HCT116 (cell line): ENCODE data around the gene NKX2-8. TPM values are rescaled to one million over a fixed set of nuclear protein-coding genes. Genes with fewer than 3 reads are reported as not detected.

ENCODE experiments used
- ATAC-seq: fragments of 200-7000 bp; cut with Tn5 transposase; 2 replicates; pipeline ENCODE4 v1.9.1; 2020; ENCODE audit warnings: mild to moderate bottlenecking, moderate library complexity
- BruUV-seq: library from RNA; stranded (reverse); fragments of 400-500 nt; replicated peaks from 2 replicates; lab custom pipeline; 2021; lab: Mats Ljungman, UMichigan
- CTCF ChIA-PET: fragments of 300-600 bp; sonication (Branson Sonifier 250); formaldehyde crosslinking; loops from one replicate; lab custom pipeline; 2021; ENCODE audit warnings: antibody characterized with exemption; lab: Charles Lee
- POLR2A ChIA-PET: fragments of 300-600, 350-600 bp; sonication (Branson Sonifier 250); formaldehyde crosslinking; loops from one replicate; lab custom pipeline; 2021; ENCODE audit warnings: antibody characterized with exemption; lab: Charles Lee
- RAD21 ChIA-PET, 2 experiments: fragments of 300-600 bp; sonication (Branson Sonifier 250); formaldehyde crosslinking; loops; one replicate each; lab custom pipeline; 2023; ENCODE audit warnings: low total read pairs in 2 of 2; ENCODE audit not compliant: uncharacterized antibody in 2 of 2, unreplicated experiment in 2 of 2, low non-redundant PET in 1 of 2; lab: Charles Lee
- DNase-seq: peaks from one replicate; pipeline ENCODE4 v3.0.0-alpha.2; 2010; ENCODE audit warnings: low read depth, low spot score
- H2AFZ ChIP-seq: fragments of 200-600 bp; shearing (Covaris generic), sonication (generic); 2 replicates; pipeline ENCODE4 v1.6.1; 2017; ENCODE audit warnings: low read depth, mixed run types, mixed read lengths, antibody characterized with exemption, low read length; ENCODE audit not compliant: poor library complexity, severe bottlenecking
- H3K27ac ChIP-seq: 2 replicates; pipeline ENCODE4 v1.5.1; 2012; ENCODE audit warnings: low read depth, low read length
- H3K27me3 ChIP-seq: fragments of 200-600 bp; sonication (generic); 2 replicates; pipeline ENCODE4 v1.6.1; 2016; ENCODE audit warnings: mixed run types, low read length, mixed read lengths; ENCODE audit not compliant: insufficient read depth
- H3K36me3 ChIP-seq, 2 experiments: fragments of 200-500 bp in 1 of 2; fragments of 200-600 bp in 1 of 2; sonication (Bioruptor generic) in 1 of 2; sonication (generic) in 1 of 2; 2 replicates each; pipeline versions ENCODE4 v1.5.1 to v1.6.1; 2014 to 2016; ENCODE audit warnings: low read length in 2 of 2, inconsistent platforms in 1 of 2, mixed read lengths in 1 of 2, mixed run types in 1 of 2; ENCODE audit not compliant: insufficient read depth in 2 of 2, control insufficient read depth in 1 of 2
- H3K4me1 ChIP-seq, 2 experiments: fragments of 200-600 bp in 1 of 2; sonication (generic) in 1 of 2; 2 replicates each; pipeline versions ENCODE4 v1.5.1 to v1.6.1; 2012 to 2017; ENCODE audit warnings: low read length in 2 of 2, inconsistent platforms in 1 of 2, mild to moderate bottlenecking in 1 of 2, mixed read lengths in 1 of 2, mixed run types in 1 of 2, moderate library complexity in 1 of 2; ENCODE audit not compliant: insufficient read depth in 2 of 2, control insufficient read depth in 1 of 2
- H3K4me2 ChIP-seq: fragments of 200-600 bp; sonication (generic); 2 replicates; pipeline ENCODE4 v1.6.1; 2017; ENCODE audit warnings: mixed run types, low read length, mixed read lengths
- H3K4me3 ChIP-seq, 2 experiments: fragments of 200-600 bp in 1 of 2; sonication (generic) in 1 of 2; replicated peaks in 1 of 2; 2 replicates each; pipeline ENCODE4 v1.5.1; 2011 to 2016; ENCODE audit warnings: low read length in 2 of 2, control low read depth in 1 of 2, low read depth in 1 of 2, mild to moderate bottlenecking in 1 of 2, mixed read lengths in 1 of 2, mixed run types in 1 of 2
- H3K79me2 ChIP-seq: fragments of 200-600 bp; sonication (generic); 2 replicates; pipeline ENCODE4 v1.6.1; 2017; ENCODE audit warnings: mild to moderate bottlenecking, mixed run types, low read length, moderate library complexity, mixed read lengths; ENCODE audit not compliant: insufficient read depth
- H3K9ac ChIP-seq: fragments of 200-600 bp; sonication (generic); 2 replicates; pipeline ENCODE4 v1.6.1; 2016; ENCODE audit warnings: low read length, mixed read lengths
- H3K9me2 ChIP-seq: fragments of 200-600 bp; sonication (generic), shearing (Covaris generic); 2 replicates; pipeline ENCODE4 v1.6.1; 2017; ENCODE audit warnings: mixed run types, mild to moderate bottlenecking, moderate library complexity; ENCODE audit not compliant: insufficient read depth
- H3K9me3 ChIP-seq, 2 experiments: fragments of 200-500 bp in 1 of 2; fragments of 200-600 bp in 1 of 2; sonication (Bioruptor generic) in 1 of 2; sonication (generic) in 1 of 2; 2 replicates each; pipeline ENCODE4 v1.6.1; 2014 to 2017; ENCODE audit warnings: low read length in 2 of 2, mixed read lengths in 2 of 2, inconsistent platforms in 1 of 2, low read depth in 1 of 2, mild to moderate bottlenecking in 1 of 2, mixed run types in 1 of 2, moderate library complexity in 1 of 2; ENCODE audit not compliant: control insufficient read depth in 1 of 2, insufficient read depth in 1 of 2
- H4K20me1 ChIP-seq: fragments of 200-600 bp; sonication (generic), shearing (Covaris generic); 2 replicates; pipeline ENCODE4 v1.6.1; 2017; ENCODE audit warnings: mixed run types, mild to moderate bottlenecking, moderate library complexity; ENCODE audit not compliant: insufficient read depth
- ATF3 ChIP-seq: IDR thresholded peaks from 2 replicates; pipeline ENCODE4 v1.6.1; 2012
- CBX3 ChIP-seq: IDR thresholded peaks from 2 replicates; pipeline ENCODE4 v1.6.1; 2012; ENCODE audit warnings: low read depth
- CEBPB ChIP-seq: IDR thresholded peaks from 2 replicates; pipeline ENCODE4 v1.6.1; 2012; ENCODE audit warnings: low read depth
- CTCF ChIP-seq, 3 experiments: fragments of 200-600 bp in 1 of 3; sonication (generic) in 1 of 3; IDR thresholded peaks in 2 of 3; conservative IDR thresholded peaks in 1 of 3; 2 replicates each; pipeline ENCODE4 v1.5.1; 2012 to 2017; ENCODE audit warnings: low read depth in 2 of 3, low read length in 2 of 3, antibody characterized with exemption in 1 of 3, borderline replicate concordance in 1 of 3, control low read depth in 1 of 3, mild to moderate bottlenecking in 1 of 3, mixed read lengths in 1 of 3, mixed run types in 1 of 3, moderate library complexity in 1 of 3; ENCODE audit not compliant: insufficient read depth in 1 of 3
- EGR1 ChIP-seq: IDR thresholded peaks from 2 replicates; pipeline ENCODE4 v1.6.1; 2012; ENCODE audit warnings: low read depth
- EZH2phosphoT487 ChIP-seq: fragments of 200-600 bp; IDR thresholded peaks from 2 replicates; pipeline ENCODE4 v1.6.1; 2018; ENCODE audit warnings: antibody characterized with exemption, borderline replicate concordance
- FOSL1 ChIP-seq: IDR thresholded peaks from 2 replicates; pipeline ENCODE4 v1.6.1; 2012; ENCODE audit warnings: low read depth
- JUND ChIP-seq: IDR thresholded peaks from 2 replicates; pipeline ENCODE4 v1.6.1; 2012
- MAX ChIP-seq: IDR thresholded peaks from 2 replicates; pipeline ENCODE4 v1.6.1; 2012
- POLR2A ChIP-seq: IDR thresholded peaks from 2 replicates; pipeline ENCODE4 v1.7.0; 2011; ENCODE audit warnings: borderline replicate concordance; ENCODE audit not compliant: insufficient read depth, insufficient read length; ENCODE audit errors: extremely low read depth
- POLR2AphosphoS5 ChIP-seq: IDR thresholded peaks from 2 replicates; pipeline ENCODE4 v1.6.1; 2011; ENCODE audit warnings: mild to moderate bottlenecking, low read depth, low read length, moderate library complexity
- REST ChIP-seq: IDR thresholded peaks from 2 replicates; pipeline ENCODE4 v1.6.1; 2012; ENCODE audit warnings: low read depth
- SIN3A ChIP-seq: IDR thresholded peaks from 2 replicates; pipeline ENCODE4 v1.6.1; 2012; ENCODE audit warnings: low read depth
- SP1 ChIP-seq: IDR thresholded peaks from 2 replicates; pipeline ENCODE4 v1.6.1; 2012; ENCODE audit warnings: low read depth
- SRF ChIP-seq: IDR thresholded peaks from 2 replicates; pipeline ENCODE4 v1.6.1; 2012; ENCODE audit warnings: low read depth
- ZFX ChIP-seq: fragments of 450-650 bp; IDR thresholded peaks from 2 replicates; pipeline ENCODE4 v1.6.1; 2017
- ZNF274 ChIP-seq: fragments of 200-500 bp; sonication (Bioruptor generic); IDR thresholded peaks from 2 replicates; pipeline ENCODE4 v1.6.1; 2014; ENCODE audit warnings: mild to moderate bottlenecking, low read depth, low read length, inconsistent platforms
- intact Hi-C: fragments of 100-400 bp; cut with micrococcal nuclease; formaldehyde crosslinking; loops from 2 replicates; pipeline ENCODE4 v1.10.0; 2022
- total RNA-seq: library from RNA; stranded (reverse); gene quantifications from one replicate; pipeline ENCODE4 v1.2.1, GENCODE V29; 2021; ENCODE audit not compliant: unreplicated experiment

NKX2-8 gene
- total RNA-seq, 1 experiment from 2014 or later, result 7.5 TPM

GRCh38 chr14:36588788-36589187, 6.4 kb upstream of the NKX2-8 start:
- H3K9ac ChIP-seq, result no peak overlapping the region
- no peaks in the 10 kb centered on the region for H3K4me1 ChIP-seq
- no peaks in the 10 kb centered on the region for H3K9me2 ChIP-seq
- H4K20me1 ChIP-seq, result no peaks in the 10 kb centered on the region
- ChIA-PET POLR2A (no interaction called here), CTCF (interaction anchor here (0.9 kb wide), 1 partner anchor 16 kb away, joined by 5 read pairs; no protein-coding TSS in a partner anchor), RAD21 (no interaction called here)
- H3K4me2 ChIP-seq, result no peak overlapping the region
- ATAC-seq (no peak), DNase-seq (no peak)
- H3K4me3 ChIP-seq, result no peak overlapping the region
- H3K9me3 ChIP-seq, result no peaks in the 10 kb centered on the region
- no peak overlapping the region for H2AFZ ChIP-seq
- no peak for TF ChIP-seq CEBPB
- no peak for TF ChIP-seq SRF
- TF ChIP-seq ATF3, result no peak
- no peak for TF ChIP-seq ZFX
- TF ChIP-seq POLR2A, result no peak
- TF ChIP-seq REST, result no peak
- no peak for TF ChIP-seq EGR1
- TF ChIP-seq SP1, result no peak
- no peak for TF ChIP-seq POLR2AphosphoS5
- no peak for TF ChIP-seq FOSL1
- no peak for TF ChIP-seq MAX
- no peak for TF ChIP-seq CBX3
- no peak for TF ChIP-seq CTCF (IDR thresholded peaks at IDR 0.05 in 2 of 3, conservative IDR thresholded peaks at IDR 0.05 in 1 of 3; ENCODE audit: borderline replicate concordance in 1 of 3, insufficient read depth in 1 of 3, low read depth in 2 of 3, low read length in 2 of 3)
- no peak for TF ChIP-seq EZH2phosphoT487
- TF ChIP-seq ZNF274, result no peak
- no peak for TF ChIP-seq SIN3A
- TF ChIP-seq JUND, result no peak
- H3K36me3 ChIP-seq, result no peaks in the 10 kb centered on the region
- no peak overlapping the region for H3K27ac ChIP-seq
- intact Hi-C loops, result no loop called here
- no peaks in the 10 kb centered on the region for H3K79me2 ChIP-seq
- no peaks in the 10 kb centered on the region; the same call in 1 of the 2 replicates for H3K27me3 ChIP-seq
- BruUV-seq, result no TSS peak
